Activated CD4-positive, alpha-beta memory T cell treated with anti-CD3 and anti-CD28 coated beads for 36 hours (primary cell): ENCODE data around the gene MRPL52. TPM values are rescaled to one million over a fixed set of nuclear protein-coding genes. Genes with fewer than 3 reads are reported as not detected.
"Not testable (repeated sequence)": the region's sequence is repeated elsewhere in the genome, so short reads cannot be mapped to it uniquely, and the experiment has no call there.

Experiments used
- CTCF ChIA-PET: fragments of 350-600 bp; sonication (Branson Sonifier 250); formaldehyde crosslinking; loops from one replicate; lab custom pipeline; 2021; ENCODE audit warnings: antibody characterized with exemption, inconsistent platforms; lab: Charles Lee
- POLR2A ChIA-PET: fragments of 350-600 bp; sonication (Branson Sonifier 250); formaldehyde crosslinking; loops from one replicate; lab custom pipeline; 2021; ENCODE audit warnings: antibody characterized with exemption; lab: Charles Lee
- DNase-seq: peaks from one replicate; pipeline ENCODE4 v3.0.0-alpha.2; 2020
- H3K27ac Mint-ChIP-seq: one replicate; pipeline ENCODE4 v1.8.0; 2021; ENCODE audit warnings: mixed read lengths
- H3K27me3 Mint-ChIP-seq: one replicate; pipeline ENCODE4 v1.8.0; 2021; ENCODE audit warnings: mixed read lengths
- H3K36me3 Mint-ChIP-seq: one replicate; pipeline ENCODE4 v1.8.0; 2021; ENCODE audit warnings: mixed read lengths
- H3K4me1 Mint-ChIP-seq: one replicate; pipeline ENCODE4 v1.8.0; 2021; ENCODE audit warnings: low read depth, mixed read lengths
- H3K4me3 Mint-ChIP-seq: one replicate; pipeline ENCODE4 v1.8.0; 2021; ENCODE audit warnings: mild to moderate bottlenecking, mixed read lengths
- H3K9me3 Mint-ChIP-seq: one replicate; pipeline ENCODE4 v1.8.0; 2021; ENCODE audit warnings: mixed read lengths
- intact Hi-C: fragments of 100-400 bp; cut with micrococcal nuclease; formaldehyde crosslinking; loops from one replicate; pipeline ENCODE4 v1.15.1; 2023
- total RNA-seq, 2 experiments: library from RNA; stranded (reverse); gene quantifications; one replicate each; pipeline ENCODE4 v1.2.3, GENCODE V29; 2021

MRPL52 gene
- total RNA-seq, 2 experiments from 2014 or later = 152 to 156 TPM

- H3K9me3 Mint-ChIP-seq = no peaks in the 10 kb centered on the region
- POLR2A ChIA-PET = no interaction called here
Measured at GRCh38 chr14:22797017-22797917, 32.4 kb upstream of the MRPL52 start.

GRCh38 chr14:22798528-22798927, 31.2 kb upstream of the MRPL52 start:
- Mint-ChIP-seq H3K4me1 (no peaks in the 10 kb centered on the region), H3K27ac (no peak overlapping the region), H3K27me3 (peaks cover 25% of the 10 kb centered on the region), H3K36me3 (no peaks in the 10 kb centered on the region), H3K9me3 (no peaks in the 10 kb centered on the region), H3K4me3 (no peak overlapping the region)
- no peak for DNase-seq
- intact Hi-C loops = no loop called here
- ChIA-PET CTCF (no interaction called here), POLR2A (no interaction called here)

More at GRCh38 chr14:22797017-22797917, 32.4 kb upstream of the MRPL52 start:
- Mint-ChIP-seq H3K27me3 (peaks cover 23% of the 10 kb centered on the region), H3K27ac (no peak overlapping the region), H3K4me3 (no peak overlapping the region), H3K4me1 (no peaks in the 10 kb centered on the region), H3K36me3 (no peaks in the 10 kb centered on the region)
- CTCF ChIA-PET = interaction anchor here (0.6 kb wide), 1 partner anchor 1015 kb away, joined by 3 read pairs; no protein-coding TSS in a partner anchor
- no peak for DNase-seq
- intact Hi-C loops = no loop called here

- Mint-ChIP-seq H3K9me3 (no peaks in the 10 kb centered on the region), H3K36me3 (no peaks in the 10 kb centered on the region), H3K27me3 (peaks cover 29% of the 10 kb centered on the region), H3K4me3 (no peak overlapping the region), H3K4me1 (no peaks in the 10 kb centered on the region), H3K27ac (no peak overlapping the region)
- ChIA-PET POLR2A (interaction anchor here (0.6 kb wide), 1 partner anchor 28 kb away, joined by 5 read pairs; no protein-coding TSS in a partner anchor), CTCF (no interaction called here)
- DNase-seq = no peak
- intact Hi-C loops = no loop called here
Measured at GRCh38 chr14:22800346-22800745, 29.3 kb upstream of the MRPL52 start.

GRCh38 chr14:22801716-22802115, 28.0 kb upstream of the MRPL52 start:
- H3K4me3 Mint-ChIP-seq = no peak overlapping the region
- H3K4me1 Mint-ChIP-seq = no peaks in the 10 kb centered on the region
- DNase-seq = no peak
- no peaks in the 10 kb centered on the region for H3K36me3 Mint-ChIP-seq
- intact Hi-C loops = no loop called here
- ChIA-PET CTCF (no interaction called here), POLR2A (no interaction called here)
- peaks cover 28% of the 10 kb centered on the region for H3K27me3 Mint-ChIP-seq
- H3K9me3 Mint-ChIP-seq = no peaks in the 10 kb centered on the region
- no peak overlapping the region for H3K27ac Mint-ChIP-seq

GRCh38 chr14:22802860-22803686, 26.6 kb upstream of the MRPL52 start:
- no peaks in the 10 kb centered on the region for H3K4me1 Mint-ChIP-seq
- H3K27ac Mint-ChIP-seq = no peak overlapping the region
- no peaks in the 10 kb centered on the region for H3K36me3 Mint-ChIP-seq
- ChIA-PET CTCF (interaction anchor here (0.6 to 0.9 kb wide), 2 partner anchors 10 to 882 kb away, joined by 3 to 5 read pairs; no protein-coding TSS in a partner anchor), POLR2A (no interaction called here)
- intact Hi-C loops = no loop called here
- peaks cover 28% of the 10 kb centered on the region for H3K27me3 Mint-ChIP-seq
- H3K9me3 Mint-ChIP-seq = no peaks in the 10 kb centered on the region
- H3K4me3 Mint-ChIP-seq = no peak overlapping the region
- DNase-seq = no peak

- Mint-ChIP-seq H3K4me1 (no peaks in the 10 kb centered on the region), H3K36me3 (no peaks in the 10 kb centered on the region), H3K27me3 (peaks cover 28% of the 10 kb centered on the region), H3K4me3 (no peak overlapping the region), H3K27ac (no peak overlapping the region), H3K9me3 (no peaks in the 10 kb centered on the region)
- ChIA-PET POLR2A (no interaction called here), CTCF (interaction anchor here (0.6 to 0.9 kb wide), 2 partner anchors 10 to 883 kb away, joined by 3 to 5 read pairs; no protein-coding TSS in a partner anchor)
- intact Hi-C loops = no loop called here
- DNase-seq = no peak
Measured at GRCh38 chr14:22803687-22803974, 26.1 kb upstream of the MRPL52 start.

- POLR2A ChIA-PET, DNase-seq, intact Hi-C loops, H3K36me3 Mint-ChIP-seq, H3K4me3 Mint-ChIP-seq, H3K9me3 Mint-ChIP-seq, H3K27ac Mint-ChIP-seq, H3K4me1 Mint-ChIP-seq: not testable (repeated sequence)
- peaks cover 17% of the 10 kb centered on the region for H3K27me3 Mint-ChIP-seq
- CTCF ChIA-PET = interaction anchor here (0.6 to 1.4 kb wide), 2 partner anchors 18 to 489 kb away, joined by 3 to 5 read pairs; no protein-coding TSS in a partner anchor
Measured at GRCh38 chr14:22805235-22805634, 24.5 kb upstream of the MRPL52 start.

- POLR2A ChIA-PET = interaction anchor here (0.6 kb wide), 1 partner anchor 86 kb away, joined by 3 read pairs; no protein-coding TSS in a partner anchor
- peaks cover 8% of the 10 kb centered on the region for H3K27me3 Mint-ChIP-seq
- CTCF ChIA-PET = no interaction called here
- no peak overlapping the region for H3K4me3 Mint-ChIP-seq
- intact Hi-C loops = no loop called here
- H3K4me1 Mint-ChIP-seq = peaks cover 3% of the 10 kb centered on the region
- H3K36me3 Mint-ChIP-seq = no peaks in the 10 kb centered on the region
- no peaks in the 10 kb centered on the region for H3K9me3 Mint-ChIP-seq
- no peak for DNase-seq
- no peak overlapping the region for H3K27ac Mint-ChIP-seq
Measured at GRCh38 chr14:22807432-22808087, 22.1 kb upstream of the MRPL52 start.

- H3K4me3 Mint-ChIP-seq = no peak overlapping the region
- POLR2A ChIA-PET = no interaction called here
- H3K4me1 Mint-ChIP-seq = peaks cover 3% of the 10 kb centered on the region
Measured at GRCh38 chr14:22808388-22809209, 21.1 kb upstream of the MRPL52 start.

GRCh38 chr14:22811722-22812121, 18.0 kb upstream of the MRPL52 start:
- H3K4me1 Mint-ChIP-seq = peaks cover 8% of the 10 kb centered on the region
- H3K9me3 Mint-ChIP-seq = no peaks in the 10 kb centered on the region
- H3K36me3 Mint-ChIP-seq = no peaks in the 10 kb centered on the region
- CTCF ChIA-PET = interaction anchor here (0.7 to 1.0 kb wide), 3 partner anchors 11 to 589 kb away, joined by 4 to 5 read pairs (median 4); no protein-coding TSS in a partner anchor
- no peak for DNase-seq
- no peak overlapping the region for H3K4me3 Mint-ChIP-seq
- intact Hi-C loops = no loop called here
- H3K27me3 Mint-ChIP-seq = no peaks in the 10 kb centered on the region
- no peak overlapping the region for H3K27ac Mint-ChIP-seq
- POLR2A ChIA-PET = no interaction called here

More at GRCh38 chr14:22808388-22809209, 21.1 kb upstream of the MRPL52 start:
- Mint-ChIP-seq H3K27ac (no peak overlapping the region), H3K36me3 (no peaks in the 10 kb centered on the region), H3K27me3 (peaks cover 6% of the 10 kb centered on the region), H3K9me3 (no peaks in the 10 kb centered on the region)
- intact Hi-C loops = no loop called here
- no peak for DNase-seq
- CTCF ChIA-PET = interaction anchor here (1.2 to 1.6 kb wide), 2 partner anchors 11 to 238 kb away, joined by 4 read pairs; no protein-coding TSS in a partner anchor

- intact Hi-C loops = no loop called here
- H3K9me3 Mint-ChIP-seq = no peaks in the 10 kb centered on the region
- CTCF ChIA-PET = interaction anchor here (1.4 kb wide), 1 partner anchor 242 kb away, joined by 4 read pairs; no protein-coding TSS in a partner anchor
Measured at GRCh38 chr14:22812744-22813143, 16.9 kb upstream of the MRPL52 start.

More at GRCh38 chr14:22812744-22813143, 16.9 kb upstream of the MRPL52 start:
- Mint-ChIP-seq H3K27me3 (no peaks in the 10 kb centered on the region), H3K27ac (no peak overlapping the region), H3K4me1 (peaks cover 8% of the 10 kb centered on the region), H3K4me3 (no peak overlapping the region), H3K36me3 (no peaks in the 10 kb centered on the region)
- POLR2A ChIA-PET = no interaction called here
- no peak for DNase-seq
